ENCODE results near the gene GRK5.

GRCh38 chr10:119383174-119383856 lies 175.9 kb downstream of the GRK5 start:
- TF ChIP-seq, protein P1, sequence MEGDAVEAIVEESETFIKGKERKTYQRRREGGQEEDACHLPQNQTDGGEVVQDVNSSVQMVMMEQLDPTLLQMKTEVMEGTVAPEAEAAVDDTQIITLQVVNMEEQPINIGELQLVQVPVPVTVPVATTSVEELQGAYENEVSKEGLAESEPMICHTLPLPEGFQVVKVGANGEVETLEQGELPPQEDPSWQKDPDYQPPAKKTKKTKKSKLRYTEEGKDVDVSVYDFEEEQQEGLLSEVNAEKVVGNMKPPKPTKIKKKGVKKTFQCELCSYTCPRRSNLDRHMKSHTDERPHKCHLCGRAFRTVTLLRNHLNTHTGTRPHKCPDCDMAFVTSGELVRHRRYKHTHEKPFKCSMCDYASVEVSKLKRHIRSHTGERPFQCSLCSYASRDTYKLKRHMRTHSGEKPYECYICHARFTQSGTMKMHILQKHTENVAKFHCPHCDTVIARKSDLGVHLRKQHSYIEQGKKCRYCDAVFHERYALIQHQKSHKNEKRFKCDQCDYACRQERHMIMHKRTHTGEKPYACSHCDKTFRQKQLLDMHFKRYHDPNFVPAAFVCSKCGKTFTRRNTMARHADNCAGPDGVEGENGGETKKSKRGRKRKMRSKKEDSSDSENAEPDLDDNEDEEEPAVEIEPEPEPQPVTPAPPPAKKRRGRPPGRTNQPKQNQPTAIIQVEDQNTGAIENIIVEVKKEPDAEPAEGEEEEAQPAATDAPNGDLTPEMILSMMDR (conservative IDR thresholded peaks at IDR 0.05; ENCODE audit: low read length): no peak
- TF ChIP-seq EZH2phosphoT487 (IDR thresholded peaks at IDR 0.05; ENCODE audit: borderline replicate concordance): no peak

Measured in Loucy (cell line).